ENCODE data around the gene MRPL54. TPM values are rescaled to one million over a fixed set of nuclear protein-coding genes. Genes with fewer than 3 reads are reported as not detected.
A peak's percentile ranks its signal among the peaks of the same experiment; 100 is the strongest.

Gene MRPL54
- total and polyA plus RNA-seq, 11 donors, result 58.9 to 153 (median 69.2) TPM

- peaks cover 31 to 67% (median 44%) of the 10 kb centered on the region in 9 donors for H3K27me3 ChIP-seq
- H3K9me3 ChIP-seq, result no peaks in the 10 kb centered on the region
- TF ChIP-seq CTCF (IDR thresholded peaks at IDR 0.05) (no peak), POLR2A (IDR thresholded peaks at IDR 0.05) (no peak)
- WGBS, 4 donors, result 77 to 85% (median 78%) methylated on average over 5 of the region's 5 CpGs
- H3K4me1 ChIP-seq, result peaks cover 0 to 22% (median 8%) of the 10 kb centered on the region in 12 donors
- H3K36me3 ChIP-seq, result no peaks in the 10 kb centered on the region
- H3K4me3 ChIP-seq, result no peak overlapping the region
- no peak overlapping the region for H3K27ac ChIP-seq
- ATAC-seq (no peak), DNase-seq (no peak)
- intact Hi-C loops (cut with DNase I), result no loop called here
These were observed 39.4 kb upstream of the MRPL54 start for GRCh38 chr19:3723110-3723488.

- TF ChIP-seq CTCF (IDR thresholded peaks at IDR 0.05) (no peak), POLR2A (IDR thresholded peaks at IDR 0.05) (no peak)
- H3K27me3 ChIP-seq, result peaks cover 31 to 61% (median 44%) of the 10 kb centered on the region in 9 donors
- H3K27ac ChIP-seq, result no peak overlapping the region
- peaks cover 0 to under 1% (median 0%) of the 10 kb centered on the region in 12 donors for H3K9me3 ChIP-seq
- H3K4me1 ChIP-seq, result peaks cover 0 to 20% (median 8%) of the 10 kb centered on the region in 12 donors
- DNase-seq (no peak), ATAC-seq (no peak)
- H3K4me3 ChIP-seq, result no peak overlapping the region
- no peaks in the 10 kb centered on the region for H3K36me3 ChIP-seq
- 33 to 56% (median 40%) methylated on average over 8 of the region's 8 CpGs for WGBS, 4 donors
- intact Hi-C loops (cut with DNase I), result no loop called here
These were observed 38.6 kb upstream of the MRPL54 start for GRCh38 chr19:3723883-3724282.

GRCh38 chr19:3725121-3725520 lies 37.4 kb upstream of the MRPL54 start:
- peaks cover 25 to 48% (median 35%) of the 10 kb centered on the region in 9 donors for H3K27me3 ChIP-seq
- ATAC-seq (no peak), DNase-seq (no peak)
- 65 to 74% (median 68%) methylated on average over 3 of the region's 3 CpGs for WGBS, 4 donors
- intact Hi-C loops (cut with DNase I), result no loop called here
- TF ChIP-seq CTCF (IDR thresholded peaks at IDR 0.05) (no peak), POLR2A (IDR thresholded peaks at IDR 0.05) (no peak)
- H3K4me1 ChIP-seq, result peaks cover 0 to 20% (median 8%) of the 10 kb centered on the region in 12 donors
- no peak overlapping the region for H3K4me3 ChIP-seq
- H3K9me3 ChIP-seq, result peaks cover 0 to 5% (median 0%) of the 10 kb centered on the region in 12 donors
- H3K27ac ChIP-seq, result no peak overlapping the region
- H3K36me3 ChIP-seq, result no peaks in the 10 kb centered on the region

GRCh38 chr19:3725640-3726310 lies 36.7 kb upstream of the MRPL54 start:
- H3K36me3 ChIP-seq, result no peaks in the 10 kb centered on the region
- DNase-seq (no peak), ATAC-seq (peak in 1 of 4 donors; percentile 7)
- peaks cover 0 to 17% (median 8%) of the 10 kb centered on the region in 12 donors for H3K4me1 ChIP-seq
- H3K4me3 ChIP-seq, result no peak overlapping the region
- intact Hi-C loops (cut with DNase I), result no loop called here
- no peak for TF ChIP-seq POLR2A (IDR thresholded peaks at IDR 0.05)
- no peak for TF ChIP-seq CTCF (IDR thresholded peaks at IDR 0.05)
- 25 to 29% (median 25%) methylated on average over 13 to 14 of the region's 14 CpGs for WGBS, 4 donors
- H3K27ac ChIP-seq, result no peak overlapping the region
- peaks cover 22 to 42% (median 29%) of the 10 kb centered on the region in 9 donors for H3K27me3 ChIP-seq
- peaks cover 0 to 5% (median 0%) of the 10 kb centered on the region in 12 donors for H3K9me3 ChIP-seq

Measured in heart left ventricle (tissue), 16 donors.